CD4-positive, alpha-beta memory T cell (primary cell): ENCODE data around the gene SFXN3. TPM values are rescaled to one million over a fixed set of nuclear protein-coding genes. Genes with fewer than 3 reads are reported as not detected.

ENCODE experiments used
- CTCF ChIA-PET: fragments of 350-600 bp; sonication (Branson Sonifier 250); formaldehyde crosslinking; loops from one replicate; lab custom pipeline; 2021; ENCODE audit warnings: inconsistent platforms; ENCODE audit not compliant: partially characterized antibody; lab: Charles Lee
- POLR2A ChIA-PET: fragments of 350-600 bp; sonication (Branson Sonifier 250); formaldehyde crosslinking; loops from one replicate; lab custom pipeline; 2021; ENCODE audit not compliant: partially characterized antibody; lab: Charles Lee
- DNase-seq, 5 donors: peaks; one replicate each; pipeline versions ENCODE4 v3.0.0 to v3.0.0-alpha.2; 2020 to 2022; ENCODE audit warnings: mixed read lengths in 1 of 5
- H3K27ac ChIP-seq: one replicate; pipeline ENCODE4 v1.7.0; 2013; ENCODE audit warnings: low read depth, low read length
- H3K27me3 ChIP-seq: 2 replicates; pipeline ENCODE4 v1.7.0; 2013; ENCODE audit warnings: mild to moderate bottlenecking, low read length, moderate library complexity; ENCODE audit not compliant: insufficient read depth
- H3K36me3 ChIP-seq: 2 replicates; pipeline ENCODE4 v1.7.0; 2013; ENCODE audit warnings: mild to moderate bottlenecking, low read length, moderate library complexity; ENCODE audit not compliant: insufficient read depth
- H3K4me1 ChIP-seq: 2 replicates; pipeline ENCODE4 v1.7.0; 2013; ENCODE audit warnings: mild to moderate bottlenecking, low read length, moderate library complexity; ENCODE audit not compliant: insufficient read depth
- H3K4me3 ChIP-seq, 2 donors: one replicate each; pipeline ENCODE4 v1.7.0; 2013; ENCODE audit warnings: low read length in 2 of 2, mild to moderate bottlenecking in 1 of 2
- H3K9me3 ChIP-seq, 2 donors: one replicate each; pipeline ENCODE4 v1.7.0; 2013; ENCODE audit warnings: low read length in 2 of 2, control low read depth in 1 of 2; ENCODE audit not compliant: control insufficient read depth in 1 of 2
- H3K27ac Mint-ChIP-seq, 7 donors: one replicate each; pipeline ENCODE4 v1.8.0; 2020 to 2021; ENCODE audit warnings: mixed read lengths in 7 of 7, mild to moderate bottlenecking in 6 of 7, inconsistent platforms in 3 of 7, moderate library complexity in 3 of 7
- H3K27me3 Mint-ChIP-seq, 2 donors: one replicate each; pipeline ENCODE4 v1.8.0; 2020 to 2021; ENCODE audit warnings: mixed read lengths in 2 of 2
- H3K36me3 Mint-ChIP-seq, 2 donors: one replicate each; pipeline ENCODE4 v1.8.0; 2020 to 2021; ENCODE audit warnings: mixed read lengths in 2 of 2, inconsistent platforms in 1 of 2, mild to moderate bottlenecking in 1 of 2
- H3K4me1 Mint-ChIP-seq, 4 donors: one replicate each; pipeline ENCODE4 v1.8.0; 2020 to 2021; ENCODE audit warnings: mixed read lengths in 4 of 4, mild to moderate bottlenecking in 1 of 4
- H3K4me3 Mint-ChIP-seq, 8 donors: one replicate each; pipeline ENCODE4 v1.8.0; 2020 to 2021; ENCODE audit warnings: mixed read lengths in 8 of 8, mild to moderate bottlenecking in 7 of 8, moderate library complexity in 6 of 8, inconsistent platforms in 3 of 8
- H3K9me3 Mint-ChIP-seq, 8 donors: one replicate each; pipeline ENCODE4 v1.8.0; 2020 to 2021; ENCODE audit warnings: mixed read lengths in 8 of 8, mild to moderate bottlenecking in 5 of 8, inconsistent platforms in 3 of 8, moderate library complexity in 1 of 8
- intact Hi-C: fragments of 100-400 bp; cut with micrococcal nuclease; formaldehyde crosslinking; loops from one replicate; pipeline ENCODE4 v1.15.1; 2023
- polyA plus RNA-seq, 2 donors: library from polyadenylated mRNA; unstranded; fragments of 300-500 nt; fragmentation: Illumina TruSeq; gene quantifications; one replicate each; pipeline ENCODE4 v1.2.3, GENCODE V29; 2021
- total RNA-seq, 2 experiments: library from RNA; stranded (reverse); gene quantifications; one replicate each; pipeline ENCODE4 v1.2.3, GENCODE V29; 2021

SFXN3 gene
- total and polyA plus RNA-seq, 4 experiments from 2014 or later, result 10.8 to 123 (median 69.5) TPM

DNA sequence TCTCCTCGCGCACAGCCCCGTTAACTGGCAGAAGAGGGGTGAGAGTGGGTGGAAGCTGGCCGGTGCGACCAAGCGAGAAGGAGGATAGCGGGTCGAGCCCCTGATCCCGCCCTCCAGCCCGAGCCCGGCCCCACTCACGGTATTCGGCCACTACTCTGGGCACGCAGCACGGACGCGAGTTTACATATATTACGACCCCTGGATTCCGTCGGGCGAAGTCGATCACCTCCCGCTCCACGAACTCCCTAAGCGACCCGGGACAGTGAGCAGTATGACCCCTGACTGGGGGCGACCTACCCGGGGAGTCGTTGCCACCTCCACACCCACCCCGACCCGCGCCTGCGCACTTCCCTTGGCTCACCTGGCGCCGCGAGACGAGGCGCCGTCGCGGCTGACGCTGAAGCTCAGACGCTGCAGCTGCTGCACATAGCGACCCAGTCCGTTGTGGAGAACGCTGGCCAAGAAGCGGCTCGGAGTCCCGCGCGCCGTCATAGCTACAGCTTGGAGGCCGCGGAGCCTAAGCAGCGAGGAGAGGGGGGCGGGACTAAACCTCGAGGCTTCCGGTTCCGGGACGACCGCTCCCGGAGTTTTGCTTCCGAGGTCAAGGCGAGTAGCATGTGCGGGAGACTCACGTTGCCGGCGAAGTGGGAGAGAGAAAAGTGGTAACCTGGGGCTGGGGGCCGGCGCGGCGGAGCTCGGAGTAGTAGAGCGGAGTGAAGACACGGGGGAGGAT is 43.9 kb upstream of the SFXN3 start, which contains the start of the genes MRPL43 and TWNK:
TSS of gene MRPL43 (minus strand) at position 546 of the 733 bp plus-strand sequence. CDS start at position 492, 54 bp downstream.
TSS of gene TWNK (plus strand) at position 592 of the 733 bp plus-strand sequence. CDS start 668 bp downstream, outside the sequence.
- peak within 1 kb of the TSS; percentile 67 to 91 for H3K4me3 ChIP-seq
- intact Hi-C loops, result loop anchor here (1.0 to 2.0 kb wide), 3 partner anchors 10 to 74 kb away; partner anchors contain the start of genes PDZD7, SFXN3 and SLF2

DNA sequence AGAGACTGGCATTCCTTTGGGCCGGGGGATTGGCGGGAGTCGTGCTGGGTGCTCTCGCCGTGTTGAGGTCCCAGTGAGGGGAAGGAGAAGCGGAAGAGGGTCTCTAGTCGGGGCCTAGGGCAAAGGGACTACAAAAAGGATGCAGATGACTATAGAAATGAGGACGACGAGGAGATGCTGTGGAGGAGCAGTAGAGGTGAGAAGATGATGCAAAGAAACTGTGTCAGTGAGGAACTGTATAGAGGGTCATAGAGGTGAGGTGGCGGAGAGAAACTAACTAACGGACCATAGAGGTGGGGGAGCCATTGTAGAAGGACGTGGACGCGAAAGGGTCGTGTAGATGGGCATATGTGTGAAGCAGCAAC is 43.4 kb upstream of the SFXN3 start:
- Mint-ChIP-seq H3K4me3 (peak overlapping the region; percentile 85 to 98 (median 94)), H3K4me1 (peaks cover 16 to 44% (median 31%) of the 10 kb centered on the region in 4 donors), H3K9me3 (no peaks in the 10 kb centered on the region), H3K36me3 (peaks cover 24 to 44% of the 10 kb centered on the region in 2 donors), H3K27ac (peak overlapping the region; percentile 41 to 97 (median 92)), H3K27me3 (no peaks in the 10 kb centered on the region)
- Histone ChIP-seq H3K36me3 (peaks cover 23% of the 10 kb centered on the region), H3K27me3 (no peaks in the 10 kb centered on the region), H3K4me1 (peaks cover 25% of the 10 kb centered on the region), H3K27ac (peak overlapping the region; percentile 71), H3K4me3 (peak overlapping the region; percentile 67 to 91), H3K9me3 (no peaks in the 10 kb centered on the region)
- DNase-seq, result no peak
- intact Hi-C loops, result loop anchor here (1.0 to 2.0 kb wide), 3 partner anchors 10 to 75 kb away; partner anchors contain the start of genes PDZD7, SFXN3 and SLF2
- POLR2A ChIA-PET, result interaction anchor here (1.3 to 6.4 kb wide), 4 partner anchors 10 to 75 kb away, joined by 6 to 84 read pairs (median 8); partner anchors contain the start of genes LZTS2, PDZD7, SFXN3 and SLF2
- CTCF ChIA-PET, result interaction anchor here (0.8 to 12.0 kb wide), 4 partner anchors 10 to 43 kb away, joined by 4 to 171 read pairs (median 26); partner anchors contain the start of genes PDZD7 and SFXN3

More for the DNA sequence above, 43.9 kb upstream of the SFXN3 start, which contains the start of the genes MRPL43 and TWNK:
- Histone ChIP-seq H3K4me1 (peaks cover 25% of the 10 kb centered on the region), H3K27ac (peak within 1 kb of the TSS; percentile 71), H3K27me3 (no peaks in the 10 kb centered on the region), H3K36me3 (peaks cover 23% of the 10 kb centered on the region), H3K9me3 (no peaks in the 10 kb centered on the region)
- POLR2A ChIA-PET, result interaction anchor here (0.6 to 6.4 kb wide), 5 partner anchors 11 to 74 kb away, joined by 3 to 84 read pairs (median 7); partner anchors contain the start of genes LZTS2, PDZD7, SFXN3 and SLF2
- Mint-ChIP-seq H3K27me3 (no peaks in the 10 kb centered on the region), H3K27ac (peak within 1 kb of the TSS; percentile 41 to 97 (median 92)), H3K4me3 (peak within 1 kb of the TSS; percentile 85 to 98 (median 94)), H3K4me1 (peaks cover 16 to 44% (median 32%) of the 10 kb centered on the region in 4 donors), H3K36me3 (peaks cover 30 to 47% of the 10 kb centered on the region in 2 donors), H3K9me3 (no peaks in the 10 kb centered on the region)
- DNase-seq, result peak; percentile 83 to 90 (median 86)
- CTCF ChIA-PET, result interaction anchor here (0.8 to 5.1 kb wide), 4 partner anchors 10 to 54 kb away, joined by 3 to 46 read pairs (median 5); partner anchors contain the start of genes PDZD7 and SFXN3

DNA sequence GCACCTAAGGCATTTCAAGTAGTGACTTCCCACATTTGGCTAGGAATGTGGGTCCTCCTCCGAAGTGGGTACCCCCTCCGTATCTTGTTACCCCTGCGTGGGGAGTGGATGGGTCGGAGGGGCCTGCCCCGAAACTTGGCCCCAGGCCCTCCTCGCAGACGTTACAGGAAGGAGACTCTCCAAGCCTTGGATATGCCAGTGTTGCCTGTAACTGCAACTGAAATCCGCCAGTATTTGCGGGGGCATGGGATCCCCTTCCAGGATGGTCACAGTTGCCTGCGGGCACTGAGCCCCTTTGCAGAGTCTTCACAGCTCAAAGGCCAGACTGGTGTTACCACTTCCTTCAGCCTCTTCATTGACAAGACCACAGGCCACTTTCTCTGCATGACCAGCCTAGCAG is 42.9 kb upstream of the SFXN3 start:
- ChIA-PET CTCF (interaction anchor here (2.3 to 12.0 kb wide), 3 partner anchors 9 to 29 kb away, joined by 6 to 171 read pairs (median 46); no protein-coding TSS in a partner anchor), POLR2A (interaction anchor here (1.1 to 6.4 kb wide), 3 partner anchors 10 to 75 kb away, joined by 3 to 84 read pairs (median 7); partner anchors contain the start of genes LZTS2, PDZD7, SFXN3 and SLF2)
- H3K27ac Mint-ChIP-seq, result peak overlapping the region in 2 of 7 donors; percentile 41 to 97
- Histone ChIP-seq H3K4me3 (peak overlapping the region; percentile 67 to 91), H3K27ac (peak overlapping the region; percentile 71), H3K27me3 (no peaks in the 10 kb centered on the region), H3K36me3 (peaks cover 23% of the 10 kb centered on the region), H3K4me1 (peaks cover 25% of the 10 kb centered on the region), H3K9me3 (no peaks in the 10 kb centered on the region)
- intact Hi-C loops, result no loop called here
- no peaks in the 10 kb centered on the region for H3K27me3 Mint-ChIP-seq
- no peaks in the 10 kb centered on the region for H3K9me3 Mint-ChIP-seq
- no peak for DNase-seq
- peak overlapping the region; percentile 85 to 98 (median 94) for H3K4me3 Mint-ChIP-seq
- H3K4me1 Mint-ChIP-seq, result peaks cover 16 to 44% (median 30%) of the 10 kb centered on the region in 4 donors
- H3K36me3 Mint-ChIP-seq, result peaks cover 22 to 44% of the 10 kb centered on the region in 2 donors

DNA sequence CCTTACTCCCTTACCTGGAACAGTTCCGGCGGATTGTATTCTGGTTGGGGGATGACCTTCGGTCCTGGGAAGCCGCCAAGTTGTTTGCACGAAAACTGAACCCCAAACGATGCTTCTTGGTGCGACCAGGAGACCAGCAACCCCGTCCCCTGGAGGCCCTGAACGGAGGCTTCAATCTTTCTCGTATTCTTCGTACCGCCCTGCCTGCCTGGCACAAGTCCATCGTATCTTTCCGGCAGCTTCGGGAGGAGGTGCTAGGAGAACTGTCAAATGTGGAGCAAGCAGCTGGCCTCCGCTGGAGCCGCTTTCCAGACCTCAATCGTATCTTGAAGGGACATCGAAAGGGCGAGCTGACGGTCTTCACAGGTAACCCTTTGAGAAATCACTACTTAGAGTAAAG is 41.9 kb upstream of the SFXN3 start:
- ChIA-PET CTCF (interaction anchor here (0.6 to 12.0 kb wide), 5 partner anchors 8 to 69 kb away, joined by 3 to 171 read pairs (median 6); partner anchors contain the start of gene LZTS2), POLR2A (interaction anchor here (1.1 to 6.4 kb wide), 2 partner anchors 9 to 42 kb away, joined by 3 to 84 read pairs; partner anchors contain the start of genes LZTS2, PDZD7 and SFXN3)
- peak overlapping the region in 4 of 8 donors; percentile 6 to 54 (median 47) for H3K4me3 Mint-ChIP-seq
- Histone ChIP-seq H3K27ac (no peak overlapping the region), H3K9me3 (no peaks in the 10 kb centered on the region), H3K36me3 (peaks cover 23% of the 10 kb centered on the region), H3K27me3 (no peaks in the 10 kb centered on the region), H3K4me3 (no peak overlapping the region), H3K4me1 (peaks cover 25% of the 10 kb centered on the region)
- peaks cover 16 to 44% (median 30%) of the 10 kb centered on the region in 4 donors for H3K4me1 Mint-ChIP-seq
- intact Hi-C loops, result no loop called here
- no peaks in the 10 kb centered on the region for H3K9me3 Mint-ChIP-seq
- peaks cover 22 to 50% of the 10 kb centered on the region in 2 donors for H3K36me3 Mint-ChIP-seq
- DNase-seq, result no peak
- H3K27me3 Mint-ChIP-seq, result no peaks in the 10 kb centered on the region
- H3K27ac Mint-ChIP-seq, result no peak overlapping the region

DNA sequence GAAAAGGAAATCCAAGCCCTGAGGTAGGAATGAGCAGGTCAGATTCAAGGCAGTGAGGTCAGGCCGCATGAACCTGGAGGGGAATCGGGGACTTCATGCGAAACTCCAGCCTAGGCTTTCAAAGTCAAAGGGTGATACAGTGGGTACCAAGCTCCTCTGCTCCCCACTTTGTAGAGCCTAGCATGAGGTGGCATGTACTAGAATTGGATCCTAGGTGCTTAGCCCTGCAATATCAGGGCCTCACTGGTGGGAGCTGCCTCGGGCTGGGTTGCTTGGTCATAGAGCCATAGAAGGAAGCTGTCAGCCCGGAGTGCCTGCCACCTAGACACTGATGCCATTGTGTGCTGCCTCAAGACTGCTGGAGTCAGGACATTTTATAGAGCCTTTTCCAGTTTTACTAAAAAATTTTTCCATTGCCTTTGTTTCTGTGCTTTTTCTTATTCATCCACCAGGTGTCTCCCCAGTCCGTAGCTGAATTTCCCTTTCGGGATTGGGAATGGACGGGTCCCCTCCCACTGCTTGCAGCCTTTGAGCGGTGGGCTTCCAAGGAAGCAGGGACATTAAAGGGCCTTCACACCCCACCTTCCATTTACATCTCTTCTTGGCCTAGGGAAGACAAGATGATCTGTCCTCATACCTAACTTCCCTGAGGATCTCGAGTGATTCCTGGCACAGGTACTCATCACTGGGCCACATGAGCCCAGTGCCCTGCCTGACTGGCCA is 36.9 kb upstream of the SFXN3 start:
- POLR2A ChIA-PET, result no interaction called here
- Mint-ChIP-seq H3K36me3 (peaks cover 18 to 41% of the 10 kb centered on the region in 2 donors), H3K9me3 (peaks cover 0 to 3% (median 0%) of the 10 kb centered on the region in 8 donors), H3K4me3 (peak overlapping the region in 2 of 8 donors; percentile 4 to 9), H3K4me1 (peaks cover 18 to 35% (median 26%) of the 10 kb centered on the region in 4 donors), H3K27me3 (no peaks in the 10 kb centered on the region), H3K27ac (peak overlapping the region in 3 of 7 donors; percentile 29 to 49 (median 38))
- peaks cover 23% of the 10 kb centered on the region for H3K36me3 ChIP-seq
- CTCF ChIA-PET, result interaction anchor here (1.0 to 12.0 kb wide), 2 partner anchors 18 to 23 kb away, joined by 5 to 171 read pairs; no protein-coding TSS in a partner anchor
- no peaks in the 10 kb centered on the region for H3K27me3 ChIP-seq
- H3K9me3 ChIP-seq, result no peaks in the 10 kb centered on the region
- peaks cover 20% of the 10 kb centered on the region for H3K4me1 ChIP-seq
- intact Hi-C loops, result loop anchor here (10.0 kb wide), 1 partner anchor 459 kb away; the partner anchor contains the start of gene HIF1AN
- no peak for DNase-seq
- H3K27ac ChIP-seq, result no peak overlapping the region
- no peak overlapping the region for H3K4me3 ChIP-seq

DNA sequence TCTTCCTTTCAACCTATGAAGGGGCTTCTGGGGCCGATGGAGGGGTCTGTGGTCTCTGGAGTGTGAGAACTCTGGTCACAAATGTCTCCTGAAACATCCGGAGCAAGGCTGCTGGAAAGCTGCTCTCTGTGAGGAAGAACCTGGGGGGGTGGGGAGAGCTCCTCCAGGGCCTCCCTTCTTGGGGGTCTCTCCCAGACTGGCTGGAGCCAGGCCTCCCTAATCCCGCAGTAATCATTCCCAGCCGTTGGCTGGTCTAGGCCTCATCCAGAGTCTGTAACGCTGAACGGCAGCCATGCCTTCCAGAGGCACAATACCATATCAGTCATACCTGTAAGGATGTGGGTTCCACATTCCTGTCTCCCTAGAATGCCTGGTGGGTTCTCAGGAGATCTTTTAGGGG is 35.9 kb upstream of the SFXN3 start:
- CTCF ChIA-PET, result interaction anchor here (0.6 to 12.0 kb wide), 2 partner anchors 22 to 658 kb away, joined by 3 to 171 read pairs; no protein-coding TSS in a partner anchor
- H3K36me3 ChIP-seq, result peaks cover 13% of the 10 kb centered on the region
- Mint-ChIP-seq H3K9me3 (peaks cover 0 to 3% (median 0%) of the 10 kb centered on the region in 8 donors), H3K4me3 (peak overlapping the region in 7 of 8 donors; percentile 45 to 87 (median 61)), H3K36me3 (peaks cover 18 to 41% of the 10 kb centered on the region in 2 donors), H3K4me1 (peaks cover 17 to 35% (median 22%) of the 10 kb centered on the region in 4 donors), H3K27me3 (no peaks in the 10 kb centered on the region), H3K27ac (peak overlapping the region in 6 of 7 donors; percentile 22 to 81 (median 68))
- H3K4me1 ChIP-seq, result peaks cover 24% of the 10 kb centered on the region
- DNase-seq, result no peak
- H3K4me3 ChIP-seq, result no peak overlapping the region
- POLR2A ChIA-PET, result interaction anchor here (5.2 to 6.1 kb wide), 2 partner anchors 8 to 35 kb away, joined by 84 to 90 read pairs; partner anchors contain the start of genes MRPL43, PDZD7, SFXN3 and TWNK
- no peak overlapping the region for H3K27ac ChIP-seq
- no peaks in the 10 kb centered on the region for H3K27me3 ChIP-seq
- intact Hi-C loops, result loop anchor here (5.0 to 10.0 kb wide), 2 partner anchors 433 to 460 kb away; partner anchors contain the start of gene HIF1AN
- no peaks in the 10 kb centered on the region for H3K9me3 ChIP-seq
